Stimulated activated naive CD8-positive, alpha-beta T cell treated with anti-CD3 and anti-CD28 coated beads, Interleukin-15, Interleukin-2, amounts not matched to agents 100 U/mL and 50 U/mL, for 24 hours (primary cell): Measurements from ENCODE around the gene MCL1.
"Not testable (repeated sequence)": the region's sequence is repeated elsewhere in the genome, so short reads cannot be mapped to it uniquely, and the experiment has no call there.

Experiments used
- ATAC-seq: fragments of 150-1000 bp; cut with Tn5 transposase; one replicate; pipeline ENCODE4 v1.10.0; 2021
- DNase-seq: peaks from one replicate; pipeline ENCODE4 v3.0.0; 2021

Gene MCL1

DNA sequence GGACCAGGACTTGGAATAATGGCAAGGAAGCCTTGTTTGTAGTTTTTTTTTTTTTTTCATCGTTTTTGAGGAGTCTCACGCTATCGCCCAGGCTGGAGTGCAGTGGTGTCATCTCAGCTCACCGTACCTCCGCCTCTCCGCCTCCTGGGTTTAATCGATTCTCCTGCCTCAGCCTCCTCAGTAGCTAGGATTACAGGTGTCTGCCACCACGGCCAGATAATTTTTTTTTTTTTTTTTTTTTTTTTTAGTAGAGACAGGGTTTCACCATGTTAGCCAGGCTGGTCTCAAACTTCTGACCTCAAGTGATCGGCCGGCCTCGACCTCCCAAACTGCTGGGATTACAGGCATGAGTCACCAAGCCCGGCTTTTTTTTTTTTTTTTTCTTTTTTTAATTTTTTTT, 23.0 kb upstream of the MCL1 start:
- ATAC-seq, DNase-seq: not testable (repeated sequence)

DNA sequence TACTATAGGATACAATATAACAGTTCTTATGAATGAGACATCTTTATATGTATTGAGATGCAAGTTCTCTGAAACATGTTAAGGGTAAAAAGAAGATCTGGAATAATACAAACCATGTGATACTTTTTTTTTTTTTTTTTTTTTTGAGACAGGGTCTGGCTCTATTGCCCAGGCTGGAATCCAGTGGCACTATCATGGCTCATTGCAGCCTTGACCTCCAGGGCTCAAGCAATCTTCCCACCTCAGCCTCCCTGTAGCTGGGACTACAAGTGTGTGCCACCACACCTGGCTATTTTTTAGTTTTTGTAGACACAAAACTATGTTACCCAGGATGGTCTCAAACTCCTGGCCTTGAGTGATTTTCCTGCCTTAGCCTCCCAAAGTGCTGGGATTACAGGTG, 22.1 kb upstream of the MCL1 start:
- ATAC-seq (no peak), DNase-seq (no peak)

- ATAC-seq, DNase-seq: not testable (repeated sequence)
These were observed 18.9 kb upstream of the MCL1 start for GRCh38 chr1:150598346-150598745.

- DNase-seq = no peak
- ATAC-seq = no peak
These were observed 17.6 kb upstream of the MCL1 start for GRCh38 chr1:150596976-150597375.

DNA sequence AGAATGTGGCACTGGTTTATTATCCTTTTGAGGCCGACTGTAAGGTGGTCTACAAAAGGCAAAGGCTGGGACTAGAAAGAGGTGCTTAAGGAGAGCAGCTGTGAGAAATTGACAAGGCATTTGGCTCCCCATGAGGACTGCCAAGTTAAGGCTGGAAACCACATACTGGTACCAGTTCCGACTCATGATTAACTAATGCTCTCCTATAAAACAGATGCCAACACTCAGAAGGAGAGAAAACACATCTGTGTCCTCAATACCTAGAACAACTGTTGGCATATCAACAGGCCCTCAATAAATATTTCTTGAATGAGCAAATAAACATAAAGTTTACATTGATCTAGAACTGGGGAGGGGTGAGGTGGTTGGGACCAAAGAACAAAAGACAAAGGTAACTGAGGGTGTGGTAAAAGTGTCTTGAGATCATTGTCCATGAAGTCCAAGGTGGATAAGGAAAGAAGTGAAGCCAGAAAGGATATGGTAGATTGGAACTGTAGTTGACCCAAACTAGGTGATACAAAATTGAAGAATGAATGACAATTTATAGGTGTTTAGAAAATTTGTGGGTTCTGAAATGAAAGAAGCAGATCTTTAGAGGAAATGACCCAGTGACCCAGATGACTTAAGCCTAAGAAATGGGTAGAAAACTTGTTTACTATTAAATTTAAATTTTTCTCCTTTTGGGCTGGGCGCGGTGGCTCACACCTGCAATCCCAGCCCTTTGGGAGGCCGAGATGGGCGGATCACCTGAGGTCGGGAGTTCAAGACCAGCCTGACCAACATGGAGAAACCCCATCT, 16.9 kb upstream of the MCL1 start:
- no peak for ATAC-seq
- no peak for DNase-seq

- no peak for DNase-seq
- no peak for ATAC-seq
These were observed 3.0 kb upstream of the MCL1 start for GRCh38 chr1:150582371-150582770.

DNA sequence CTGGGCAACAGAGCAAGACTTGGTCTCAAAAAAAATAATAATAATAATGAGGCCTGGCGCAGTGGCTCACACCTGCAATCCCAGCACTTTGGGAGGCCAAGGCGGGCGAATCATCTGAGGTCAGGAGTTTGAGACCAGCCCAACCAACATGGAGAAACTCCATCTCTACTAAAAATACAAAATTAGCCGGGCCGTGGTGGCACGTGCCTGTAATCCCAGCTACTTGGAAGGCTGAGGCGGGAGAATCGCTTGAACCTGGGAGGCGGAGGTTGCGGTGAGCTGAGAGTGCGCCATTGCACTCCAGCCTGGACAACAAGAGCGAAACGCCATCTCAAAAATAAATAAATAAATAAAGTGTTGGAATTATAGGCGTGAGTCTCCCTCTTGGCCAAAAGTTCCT, 2.6 kb upstream of the MCL1 start:
- DNase-seq, ATAC-seq: not testable (repeated sequence)

DNA sequence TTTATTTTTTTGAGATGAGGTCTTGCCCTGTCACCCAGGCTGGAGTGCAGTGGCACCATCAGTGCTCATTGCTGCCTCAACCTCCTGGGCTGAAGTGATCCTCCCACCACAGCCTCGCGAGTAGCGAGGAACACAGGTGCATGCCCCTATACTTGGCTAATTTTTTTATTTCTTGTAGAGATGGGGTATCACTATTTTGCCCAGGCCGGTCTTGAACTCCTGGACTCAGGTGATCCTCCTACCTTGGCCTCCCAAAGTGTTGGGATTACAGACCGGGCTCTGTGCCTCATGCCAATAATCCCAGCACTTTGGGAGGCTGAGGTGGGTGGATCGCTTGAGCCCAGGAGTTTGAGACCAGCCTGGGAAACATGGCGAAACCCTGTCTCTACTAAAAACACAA, 2.0 kb upstream of the MCL1 start:
- ATAC-seq, DNase-seq: not testable (repeated sequence)

GRCh38 chr1:150580966-150581365, 1.6 kb upstream of the MCL1 start:
- not testable (repeated sequence) for ATAC-seq, DNase-seq

GRCh38 chr1:150579945-150580642, 684 bp upstream of the MCL1 start:
- ATAC-seq (no peak), DNase-seq (no peak)

- peak; percentile 26 for ATAC-seq
- DNase-seq = peak; percentile 70
These were observed 919 bp downstream of the MCL1 start for GRCh38 chr1:150578272-150579109.

DNA sequence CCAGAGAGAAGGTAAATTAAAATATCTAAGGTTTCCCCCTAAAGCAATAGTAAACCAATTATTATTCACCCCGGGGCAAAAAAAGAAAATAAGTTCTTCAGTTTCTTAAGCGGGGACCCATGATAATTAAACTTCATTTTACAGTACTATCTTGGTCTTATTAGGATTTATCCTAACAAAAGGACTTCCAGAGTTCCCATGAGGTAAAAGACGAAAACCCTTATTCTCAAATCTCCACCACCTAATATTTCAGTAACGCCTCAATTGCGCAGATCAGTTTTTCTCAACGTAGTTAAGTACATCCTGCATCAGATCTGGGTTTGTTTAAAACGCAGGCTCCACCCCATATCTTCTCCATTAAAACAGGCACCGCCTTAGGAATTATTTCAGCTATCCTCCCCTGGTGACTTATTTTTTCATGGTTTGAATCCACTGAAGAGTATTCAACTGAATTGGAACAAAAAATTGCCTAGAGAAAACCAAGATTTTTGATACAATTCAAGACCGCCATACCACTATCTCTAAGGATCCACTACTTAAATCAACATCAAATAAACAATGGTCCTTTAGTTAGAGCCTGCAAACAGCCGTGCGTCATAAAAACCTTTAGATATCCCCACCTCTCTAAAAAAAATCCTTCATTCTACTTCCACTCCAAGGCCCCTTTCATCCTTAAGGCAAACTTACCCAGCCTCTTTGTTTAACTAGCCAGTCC, 1.7 kb downstream of the MCL1 start:
- ATAC-seq = no peak
- DNase-seq = no peak

GRCh38 chr1:150576794-150577556, 2.4 kb downstream of the MCL1 start:
- ATAC-seq = no peak
- DNase-seq = no peak

GRCh38 chr1:150576367-150576711, 3.1 kb downstream of the MCL1 start:
- ATAC-seq = no peak
- no peak for DNase-seq

GRCh38 chr1:150575518-150576366, 3.7 kb downstream of the MCL1 start:
- DNase-seq = no peak
- no peak for ATAC-seq

DNA sequence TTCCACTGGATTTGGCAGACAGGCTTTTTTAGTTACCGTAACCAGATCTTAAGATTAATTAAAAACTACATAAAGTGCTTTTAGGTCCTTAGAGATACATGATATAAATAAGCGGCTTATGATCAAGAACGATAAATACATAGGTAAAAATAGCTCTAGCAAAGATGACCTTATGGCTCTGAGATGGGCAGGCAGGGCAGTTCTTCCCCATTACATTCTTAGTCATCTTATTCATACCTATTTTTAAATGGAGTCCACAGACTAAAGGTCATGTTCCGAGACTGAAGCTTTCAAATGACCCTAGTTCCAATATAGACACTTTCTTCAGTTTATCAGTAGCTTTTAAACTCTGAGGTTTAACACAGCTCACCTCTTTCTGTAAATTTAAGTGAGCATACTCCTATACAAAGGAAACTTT, 4.3 kb downstream of the MCL1 start:
- no peak for ATAC-seq
- no peak for DNase-seq

- no peak for DNase-seq
- ATAC-seq = no peak
These were observed 4.9 kb downstream of the MCL1 start for GRCh38 chr1:150574260-150575071.

DNA sequence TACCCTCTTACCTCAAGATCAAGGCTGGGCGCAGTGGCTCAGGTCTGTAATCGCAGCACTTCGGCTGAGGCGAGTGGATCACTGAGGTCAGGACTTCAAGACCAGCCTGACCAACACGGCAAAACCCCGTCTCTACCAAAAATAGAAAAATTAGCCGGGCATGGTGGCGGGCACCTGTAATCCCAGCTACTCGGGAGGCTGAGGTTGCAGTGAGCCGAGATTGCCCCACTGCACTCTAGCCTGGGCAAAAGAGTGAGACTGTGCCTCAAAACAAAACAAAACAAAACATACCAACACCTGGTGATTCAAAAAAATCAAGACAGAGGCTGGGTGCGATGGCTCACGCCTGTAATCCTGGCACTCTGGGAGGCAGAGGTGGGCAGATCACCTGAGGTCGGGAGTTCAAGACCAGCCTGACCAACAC, 5.8 kb downstream of the MCL1 start:
- ATAC-seq, DNase-seq: not testable (repeated sequence)

DNA sequence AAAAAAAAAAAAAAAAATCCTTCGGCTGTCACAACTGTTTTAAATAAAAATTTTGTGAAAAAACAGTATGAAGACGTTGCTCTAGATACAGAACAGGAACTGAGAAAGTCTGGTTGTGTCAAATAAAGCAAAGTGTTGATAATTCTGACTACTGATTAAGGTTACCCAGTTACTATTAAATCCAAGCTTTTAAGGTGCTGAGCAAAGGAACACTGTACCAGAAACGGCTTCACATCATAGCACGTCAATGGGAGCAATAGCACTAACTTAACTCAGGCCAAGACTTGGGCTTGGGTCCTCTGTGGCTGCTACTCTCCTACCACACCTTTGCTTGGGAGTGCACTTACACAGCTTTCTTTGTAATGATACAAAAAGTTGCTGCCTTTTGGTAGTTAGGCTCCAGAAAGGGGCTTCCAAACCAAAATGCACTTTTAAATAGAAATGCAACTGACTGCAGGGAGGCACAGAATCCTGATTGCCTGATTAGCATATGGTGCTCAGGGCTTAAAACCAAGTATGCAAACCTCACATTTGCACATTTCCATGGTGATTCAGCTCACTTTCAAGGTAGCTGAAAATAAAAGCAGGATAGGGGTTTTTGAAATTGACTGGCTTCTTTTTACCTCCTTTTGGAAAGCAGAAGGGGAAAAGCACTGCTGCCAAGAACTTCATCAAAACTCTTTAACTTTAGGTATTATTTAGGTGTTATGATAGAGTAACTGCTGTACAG, 6.3 kb downstream of the MCL1 start:
- ATAC-seq (peak; percentile 17), DNase-seq (no peak)
